Endothelial cell of umbilical vein (primary cell): ENCODE data around the gene ATXN10. TPM values are rescaled to one million over a fixed set of nuclear protein-coding genes. Genes with fewer than 3 reads are reported as not detected.

Experiments
- BruUV-seq: library from RNA; stranded (reverse); fragments of 400-500 nt; replicated peaks from 2 replicates; lab custom pipeline; 2021; lab: Mats Ljungman, UMichigan
- CTCF ChIA-PET: fragments of 300-600, 350-600 bp; sonication (Branson Sonifier 250); formaldehyde crosslinking; loops from one replicate; lab custom pipeline; 2021; ENCODE audit warnings: antibody characterized with exemption, inconsistent platforms; lab: Charles Lee
- POLR2A ChIA-PET: fragments of 300-600, 350-600 bp; sonication (Branson Sonifier 250); formaldehyde crosslinking; loops from one replicate; lab custom pipeline; 2021; ENCODE audit warnings: antibody characterized with exemption, inconsistent platforms; lab: Charles Lee
- DNase-seq: peaks from one replicate; pipeline ENCODE4 v3.0.0-alpha.2; 2011; ENCODE audit warnings: low read depth, low spot score
- FAIRE-seq: peaks from 2 replicates; lab custom pipeline; 2011; peaks lifted over from hg19 to GRCh38; lab: Jason Lieb, UNC
- H2AFZ ChIP-seq: 2 replicates; pipeline ENCODE4 v1.6.0; 2012; ENCODE audit warnings: low read depth, low read length, control low read depth, inconsistent platforms
- H3K27ac ChIP-seq: 2 replicates; pipeline ENCODE4 v1.5.1; 2011; ENCODE audit warnings: low read depth, mild to moderate bottlenecking, control low read depth, low read length, moderate library complexity; ENCODE audit not compliant: insufficient read depth
- H3K27me3 ChIP-seq, 2 experiments: 2 replicates each; pipeline versions ENCODE4 v1.6.0 to v1.6.1; 2011; ENCODE audit warnings: low read length in 2 of 2, mixed read lengths in 1 of 2; ENCODE audit not compliant: control insufficient read depth in 2 of 2, insufficient read depth in 2 of 2
- H3K36me3 ChIP-seq, 2 experiments: 2 replicates in 1 of 2; 3 replicates in 1 of 2; pipeline ENCODE4 v1.5.1; 2011; ENCODE audit warnings: low read length in 2 of 2, mild to moderate bottlenecking in 1 of 2, moderate library complexity in 1 of 2; ENCODE audit not compliant: control insufficient read depth in 2 of 2, insufficient read depth in 2 of 2; ENCODE audit errors: extremely low read depth in 1 of 2
- H3K4me1 ChIP-seq: 3 replicates; pipeline ENCODE4 v1.5.1; 2011; ENCODE audit warnings: mild to moderate bottlenecking, low read length; ENCODE audit not compliant: control insufficient read depth, insufficient read depth; ENCODE audit errors: extremely low read depth
- H3K4me2 ChIP-seq: 2 replicates; pipeline ENCODE4 v1.6.1; 2011; ENCODE audit warnings: low read length, control low read depth, mixed read lengths; ENCODE audit not compliant: insufficient read depth
- H3K4me3 ChIP-seq, 3 experiments: fragments of 200-600 bp in 1 of 3; sonication (generic), shearing (Covaris generic) in 1 of 3; replicated peaks in 1 of 3; 2 replicates each; pipeline ENCODE4 v1.5.1; 2011 to 2016; ENCODE audit warnings: control low read depth in 3 of 3, low read length in 3 of 3, mild to moderate bottlenecking in 2 of 3, inconsistent platforms in 1 of 3, low read depth in 1 of 3, moderate library complexity in 1 of 3; ENCODE audit not compliant: insufficient read depth in 1 of 3
- H3K79me2 ChIP-seq: 2 replicates; pipeline ENCODE4 v1.6.0; 2012; ENCODE audit warnings: low read length, inconsistent platforms; ENCODE audit not compliant: control insufficient read depth, insufficient read depth
- H3K9ac ChIP-seq: replicated peaks from 2 replicates; pipeline ENCODE3; 2011; ENCODE audit warnings: low read length, control low read depth; ENCODE audit not compliant: insufficient read depth; ENCODE audit errors: extremely low read depth
- H3K9me1 ChIP-seq: replicated peaks from 3 replicates; pipeline ENCODE4 v1.6.0; 2011; ENCODE audit warnings: mild to moderate bottlenecking, low read length; ENCODE audit not compliant: control insufficient read depth, insufficient read depth; ENCODE audit errors: extremely low read depth
- H3K9me3 ChIP-seq: replicated peaks from 2 replicates; pipeline ENCODE4 v1.5.1; 2012; ENCODE audit warnings: low read length, inconsistent platforms; ENCODE audit not compliant: control insufficient read depth, insufficient read depth
- H4K20me1 ChIP-seq: replicated peaks from 2 replicates; pipeline ENCODE3; 2011; ENCODE audit warnings: mild to moderate bottlenecking, low read length; ENCODE audit not compliant: control insufficient read depth, insufficient read depth; ENCODE audit errors: extremely low read depth
- CTCF ChIP-seq, 2 donors: IDR thresholded peaks; 1 replicate in 1 of 2; 2 replicates in 1 of 2; pipeline ENCODE4 v1.5.1; 2011; ENCODE audit warnings: low read length in 2 of 2, mild to moderate bottlenecking in 2 of 2, moderate library complexity in 2 of 2, control low read depth in 1 of 2, inconsistent platforms in 1 of 2, low read depth in 1 of 2; ENCODE audit not compliant: insufficient read depth in 1 of 2; ENCODE audit errors: extremely low read depth in 1 of 2
- EZH2 ChIP-seq: IDR thresholded peaks from 2 replicates; pipeline ENCODE4 v1.6.1; 2012; ENCODE audit warnings: borderline replicate concordance, low read depth, mild to moderate bottlenecking, moderate library complexity, low read length, inconsistent platforms; ENCODE audit not compliant: severe bottlenecking
- FOS ChIP-seq: IDR thresholded peaks from 2 replicates; pipeline ENCODE4 v1.6.1; 2011; ENCODE audit warnings: mild to moderate bottlenecking, low read length, moderate library complexity, borderline replicate concordance; ENCODE audit not compliant: insufficient read depth
- GATA2 ChIP-seq: IDR thresholded peaks from 2 replicates; pipeline ENCODE4 v1.7.0; 2011; ENCODE audit warnings: low read depth, mild to moderate bottlenecking, moderate library complexity, mixed read lengths, low read length; ENCODE audit not compliant: insufficient read length, insufficient read depth
- JUN ChIP-seq: IDR thresholded peaks from 2 replicates; pipeline ENCODE4 v1.6.1; 2011; ENCODE audit warnings: borderline replicate concordance, low read depth; ENCODE audit not compliant: insufficient read length, insufficient read depth
- MAX ChIP-seq: IDR thresholded peaks from 2 replicates; pipeline ENCODE4 v1.6.1; 2011; ENCODE audit not compliant: insufficient read depth, insufficient read length
- MYC ChIP-seq: IDR thresholded peaks from one replicate; pipeline ENCODE4 v1.6.1; 2011; ENCODE audit warnings: mild to moderate bottlenecking, low read depth, low read length
- POLR2A ChIP-seq: IDR thresholded peaks from 2 replicates; pipeline ENCODE4 v1.6.1; 2012; ENCODE audit warnings: low read depth, mild to moderate bottlenecking, control low read depth, low read length
- POLR2AphosphoS5 ChIP-seq: IDR thresholded peaks from 2 replicates; pipeline ENCODE4 v1.6.1; 2012; ENCODE audit warnings: low read depth, mild to moderate bottlenecking, control low read depth, low read length, moderate library complexity; ENCODE audit not compliant: insufficient read depth
- dilution Hi-C: fragments of 300-500 bp; cut with MboI; formaldehyde crosslinking; loops from one replicate; pipeline ENCODE4 v1.15.0; 2019; ENCODE audit warnings: low sequenced_read_pairs; ENCODE audit not compliant: extremely low pct_ligation_motif_present
- intact Hi-C: fragments of 100-400 bp; cut with micrococcal nuclease; formaldehyde crosslinking; loops from one replicate; pipeline ENCODE4 v1.10.0; 2022
- polyA plus RNA-seq, 4 experiments: library from polyadenylated mRNA; depleted of rRNA in 3 of 4; stranded (reverse) in 3 of 4; unstranded in 1 of 4; fragments of >200 nt; gene quantifications; 2 replicates each; pipeline versions ENCODE4 v1.2.1 to v1.2.3, GENCODE V29; 2011 to 2012; ENCODE audit warnings: missing spikeins in 1 of 4
- total RNA-seq: library from RNA; stranded (reverse); gene quantifications from 2 replicates; pipeline ENCODE4 v1.2.3, GENCODE V29; 2021

The ATXN10 gene
- total and polyA plus RNA-seq, 2 donors (not counting 3 experiments of a cell fraction or from before 2014, with no cell fraction given): 73.2 to 91.9 TPM

- ChIA-PET CTCF (interaction anchor here (1.5 kb wide), 1 partner anchor 13 kb away, joined by 3 read pairs; no protein-coding TSS in a partner anchor), POLR2A (no interaction called here)
- no peaks in the 10 kb centered on the region for H3K79me2 ChIP-seq
- no peak overlapping the region for H2AFZ ChIP-seq
- no peaks in the 10 kb centered on the region for H3K9me1 ChIP-seq
- H3K9ac ChIP-seq: no peak overlapping the region
- H3K27me3 ChIP-seq: no peaks in the 10 kb centered on the region
- intact Hi-C loops (loop anchor here (5.0 kb wide), 2 partner anchors 41 to 71 kb away; partner anchors contain the start of gene ATXN10), dilution Hi-C loops (no loop called here)
- no peak overlapping the region for H3K27ac ChIP-seq
- H3K36me3 ChIP-seq: peaks cover 4 to 21% of the 10 kb centered on the region in 2 experiments
- H3K4me2 ChIP-seq: no peak overlapping the region
- no peaks in the 10 kb centered on the region for H3K9me3 ChIP-seq
- no TSS peak for BruUV-seq
- H3K4me3 ChIP-seq: no peak overlapping the region
- FAIRE-seq (no peak), DNase-seq (no peak)
- H3K4me1 ChIP-seq: peaks cover 11% of the 10 kb centered on the region
- H4K20me1 ChIP-seq: no peaks in the 10 kb centered on the region
- TF ChIP-seq GATA2: no peak
- no peak for TF ChIP-seq EZH2
- no peak for TF ChIP-seq POLR2AphosphoS5
- TF ChIP-seq FOS: no peak
- no peak for TF ChIP-seq JUN
- TF ChIP-seq MYC: no peak
- TF ChIP-seq POLR2A: no peak
- no peak for TF ChIP-seq CTCF (IDR thresholded peaks at IDR 0.05; ENCODE audit: extremely low read depth in 1 of 2, insufficient read depth in 1 of 2, low read depth in 1 of 2, low read length in 2 of 2)
- no peak for TF ChIP-seq MAX
These were observed 72.1 kb downstream of the ATXN10 start for GRCh38 chr22:45743687-45744086.
